GM19099 (cell line): ENCODE results near the gene PSKH1.

Experiments used
- POLR2A ChIP-seq: IDR thresholded peaks from 3 replicates; pipeline ENCODE4 v1.6.1; 2011; ENCODE audit warnings: low read depth; ENCODE audit not compliant: insufficient read length; ENCODE audit errors: extremely low read depth

PSKH1 gene

DNA sequence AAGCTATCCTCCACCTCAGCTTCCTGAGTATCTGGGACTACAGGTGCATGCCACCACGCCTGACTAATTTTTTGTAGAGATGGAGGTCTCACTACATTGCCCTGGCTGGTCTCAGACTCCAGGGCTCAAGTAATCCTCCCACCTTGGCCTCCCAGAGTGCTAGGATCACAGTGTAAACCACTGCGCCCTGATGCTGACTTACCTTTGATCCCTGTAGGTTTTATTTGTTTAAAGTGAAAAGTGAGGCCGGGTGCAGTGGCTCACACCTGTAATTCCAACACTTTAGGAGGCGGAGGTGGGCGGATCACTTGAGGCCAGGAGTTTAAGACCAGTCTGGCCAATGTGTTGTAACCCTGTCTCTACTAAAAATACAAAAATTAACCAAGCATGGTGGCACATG lies 8.7 kb downstream of the PSKH1 start:
- TF ChIP-seq POLR2A = no peak

DNA sequence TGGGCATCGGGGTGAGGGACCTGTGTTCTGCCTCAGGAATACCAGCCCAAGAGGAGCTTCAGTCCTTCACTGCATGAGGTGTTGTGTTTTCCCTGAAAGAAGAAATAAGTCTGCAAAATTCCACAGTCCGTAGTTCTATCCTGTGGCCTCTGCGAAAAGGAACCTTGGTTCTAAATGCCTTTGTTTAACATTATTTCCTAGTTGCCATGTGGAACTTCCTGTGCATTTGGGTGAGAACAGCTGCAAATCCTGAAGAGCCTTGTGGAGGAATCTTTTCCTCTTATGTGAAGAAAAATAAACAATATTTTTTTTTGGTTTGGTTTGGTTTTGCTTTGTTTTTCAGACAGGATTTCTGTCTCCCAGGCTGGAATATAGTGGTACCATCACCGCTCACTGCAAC lies 9.8 kb downstream of the PSKH1 start:
- no peak for TF ChIP-seq POLR2A

DNA sequence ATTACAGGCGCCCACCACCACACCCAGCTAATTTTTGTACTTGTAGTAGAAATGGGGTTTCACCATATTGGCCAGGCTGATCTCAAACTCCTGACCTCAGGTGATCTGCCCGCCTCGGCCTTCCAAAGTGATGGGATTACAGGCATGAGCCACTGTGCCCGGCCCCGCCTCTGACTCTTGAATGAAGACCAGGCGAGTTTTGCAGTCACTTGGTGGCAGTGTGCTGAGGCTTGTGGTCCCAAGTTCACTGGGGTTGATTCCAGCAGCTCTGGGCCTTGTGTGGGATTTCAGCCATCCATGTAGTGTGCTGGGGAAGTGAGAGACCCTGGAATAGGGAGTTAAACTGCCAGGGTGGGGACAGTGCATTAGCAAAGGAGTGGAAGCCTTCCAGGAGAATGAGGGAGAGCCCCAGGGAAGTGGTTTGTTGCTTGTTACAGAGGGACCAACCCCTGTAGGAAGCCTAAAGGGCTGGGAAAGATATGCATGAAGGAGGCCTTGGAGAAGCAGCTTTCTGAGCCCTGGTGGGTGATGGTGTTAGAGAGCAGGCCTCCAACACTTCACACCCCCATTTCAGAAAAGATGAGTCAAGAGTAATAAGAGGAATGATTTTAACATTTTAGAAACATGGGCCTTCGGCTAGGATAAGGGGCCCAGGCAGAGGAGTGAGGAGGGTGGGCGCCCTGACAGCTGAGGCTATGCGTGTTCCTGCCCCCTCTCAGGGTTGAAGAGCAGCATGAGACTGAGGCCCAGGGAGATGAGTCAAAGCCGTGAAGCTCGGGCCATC lies 14.5 kb downstream of the PSKH1 start:
- no peak for TF ChIP-seq POLR2A

DNA sequence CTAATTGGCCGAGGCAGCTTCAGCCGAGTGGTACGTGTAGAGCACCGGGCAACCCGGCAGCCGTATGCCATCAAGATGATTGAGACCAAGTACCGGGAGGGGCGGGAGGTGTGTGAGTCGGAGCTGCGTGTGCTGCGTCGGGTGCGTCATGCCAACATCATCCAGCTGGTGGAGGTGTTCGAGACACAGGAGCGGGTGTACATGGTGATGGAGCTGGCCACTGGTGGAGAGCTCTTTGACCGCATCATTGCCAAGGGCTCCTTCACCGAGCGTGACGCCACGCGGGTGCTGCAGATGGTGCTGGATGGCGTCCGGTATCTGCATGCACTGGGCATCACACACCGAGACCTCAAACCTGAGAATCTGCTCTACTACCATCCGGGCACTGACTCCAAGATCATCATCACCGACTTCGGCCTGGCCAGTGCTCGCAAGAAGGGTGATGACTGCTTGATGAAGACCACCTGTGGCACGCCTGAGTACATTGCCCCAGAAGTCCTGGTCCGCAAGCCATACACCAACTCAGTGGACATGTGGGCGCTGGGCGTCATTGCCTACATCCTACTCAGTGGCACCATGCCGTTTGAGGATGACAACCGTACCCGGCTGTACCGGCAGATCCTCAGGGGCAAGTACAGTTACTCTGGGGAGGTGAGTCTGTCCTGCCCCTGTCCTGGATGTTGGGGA lies 16.1 kb downstream of the PSKH1 start:
- TF ChIP-seq POLR2A = no peak

DNA sequence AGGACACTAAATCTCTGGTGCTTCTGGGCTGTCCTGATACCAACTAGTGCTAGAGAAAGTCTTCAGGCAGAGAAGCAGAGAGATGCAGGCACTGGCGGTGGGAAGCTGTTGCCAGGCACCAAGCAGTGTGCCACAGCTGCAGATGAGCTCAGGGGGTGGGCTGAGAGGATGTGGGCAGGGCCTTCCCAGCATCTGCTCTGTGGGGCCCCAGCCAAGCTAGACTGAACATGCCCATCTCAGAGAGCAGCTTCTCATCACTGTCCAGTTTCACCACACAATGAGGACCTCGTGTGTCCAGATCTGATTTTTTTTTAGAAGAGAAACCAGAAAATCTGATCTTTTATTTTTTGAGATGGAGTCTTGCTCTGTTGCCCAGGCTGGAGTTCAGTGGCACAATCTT lies 17.1 kb downstream of the PSKH1 start:
- no peak for TF ChIP-seq POLR2A

DNA sequence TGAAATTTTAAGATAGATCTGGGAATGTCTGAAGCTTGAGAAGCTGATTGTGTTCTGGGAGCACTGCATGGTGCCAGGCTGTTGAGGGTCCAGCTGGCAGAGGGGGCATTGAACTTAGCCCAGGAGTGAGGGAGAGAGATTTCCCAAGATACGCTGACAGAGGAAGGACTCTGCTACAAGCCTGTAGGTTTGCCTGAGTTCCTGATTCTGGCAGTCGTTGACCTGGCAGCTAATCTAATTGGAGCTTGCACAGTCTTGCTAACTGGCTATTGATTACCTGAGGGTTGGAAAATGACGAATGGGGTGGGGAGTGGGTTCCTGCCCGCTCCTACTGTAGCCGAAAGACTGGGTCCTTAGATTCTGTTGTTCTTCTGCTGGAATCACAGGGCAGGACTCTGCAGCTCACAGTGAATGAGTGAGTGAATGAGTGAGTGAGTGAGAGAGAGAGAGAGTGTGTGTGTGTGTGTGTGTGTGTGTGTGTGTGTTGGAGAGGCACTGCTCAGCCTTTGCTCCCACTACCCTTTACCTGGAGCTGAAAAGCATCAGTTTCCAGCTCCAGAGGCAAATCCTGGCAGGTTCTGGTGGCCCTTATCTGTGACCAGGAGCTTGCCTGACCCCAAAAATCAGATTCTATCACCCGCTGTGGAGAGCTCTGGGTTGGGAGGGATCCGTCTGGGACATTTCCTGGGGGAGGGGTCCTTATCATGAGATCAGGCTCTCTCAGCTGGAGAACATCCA lies 21.9 kb downstream of the PSKH1 start:
- TF ChIP-seq POLR2A = no peak

DNA sequence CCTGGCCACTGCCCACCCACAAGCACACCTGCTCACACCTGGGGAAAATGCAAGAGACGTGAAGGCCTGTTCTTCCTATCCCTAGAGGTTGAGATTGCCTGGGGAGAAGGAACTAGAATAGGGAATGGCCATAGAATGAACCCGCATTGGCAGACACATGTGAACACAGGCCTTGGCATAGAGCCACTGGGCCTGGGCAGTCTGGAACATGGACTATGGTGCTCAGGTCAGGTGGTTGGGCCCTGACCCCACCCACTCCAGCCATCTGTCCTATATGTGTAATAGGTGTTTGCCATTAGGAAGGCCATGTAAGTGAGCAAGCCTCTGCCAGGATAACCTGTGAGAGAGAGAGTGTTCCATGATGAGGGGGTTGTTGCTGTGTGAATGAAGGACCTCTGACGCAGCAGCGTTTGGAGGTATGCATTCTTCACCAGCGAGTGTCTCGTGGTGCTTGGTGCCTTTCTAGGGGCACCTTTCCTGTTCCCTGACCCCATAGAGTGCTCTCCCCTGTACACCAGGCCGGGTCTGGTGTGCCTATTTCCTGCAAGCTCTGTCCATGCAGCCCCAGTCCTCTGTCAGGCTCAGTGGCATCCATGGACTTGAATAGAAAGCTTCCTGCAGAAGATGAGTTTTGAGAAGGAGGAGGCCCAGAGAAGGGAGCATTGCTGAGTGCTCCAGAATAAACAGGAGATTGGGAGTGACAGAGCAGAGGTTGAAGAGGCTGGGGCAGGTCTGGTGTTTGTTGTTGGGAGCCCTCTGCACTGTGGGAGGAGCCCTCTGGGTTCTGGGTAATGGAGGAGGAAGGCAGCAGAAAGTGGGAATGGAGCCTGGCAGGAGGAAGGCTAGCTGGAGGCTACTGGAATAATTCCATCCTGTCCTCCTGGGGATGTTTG lies 23.0 kb downstream of the PSKH1 start:
- no peak for TF ChIP-seq POLR2A

DNA sequence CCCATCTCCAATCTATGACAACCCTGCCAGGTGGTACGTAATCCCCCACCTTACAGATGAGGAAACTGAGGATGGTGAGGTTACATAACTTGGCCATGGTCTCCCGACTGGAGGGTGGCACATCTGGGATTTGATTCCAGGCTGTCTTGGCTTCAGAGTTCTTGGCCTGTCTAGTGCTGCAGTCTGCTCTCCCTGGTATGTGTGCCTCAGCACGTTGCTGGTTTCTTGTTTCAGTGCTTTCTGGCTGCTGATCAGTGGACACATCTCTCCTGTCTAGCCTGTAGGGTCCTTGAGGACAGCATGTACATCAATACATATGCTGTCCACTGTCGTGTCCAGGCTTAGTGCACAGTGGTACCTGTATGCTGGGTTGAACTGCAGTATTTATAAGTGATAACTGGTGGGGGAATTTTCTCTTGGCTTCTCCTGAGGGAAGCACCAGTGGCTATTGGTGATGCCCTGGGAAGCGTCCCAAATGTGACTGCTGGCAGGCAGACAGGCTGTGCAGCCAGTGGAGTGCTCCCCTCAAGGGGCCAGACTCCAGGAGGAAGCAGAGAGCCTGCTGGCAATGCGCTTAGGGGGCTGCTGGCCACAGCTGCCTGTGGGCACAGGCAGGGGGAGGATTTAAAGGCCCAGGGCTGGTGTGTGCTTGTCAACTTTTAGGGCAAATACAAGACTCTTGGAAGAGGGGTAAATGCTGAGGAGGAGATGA lies 24.2 kb downstream of the PSKH1 start:
- no peak for TF ChIP-seq POLR2A

DNA sequence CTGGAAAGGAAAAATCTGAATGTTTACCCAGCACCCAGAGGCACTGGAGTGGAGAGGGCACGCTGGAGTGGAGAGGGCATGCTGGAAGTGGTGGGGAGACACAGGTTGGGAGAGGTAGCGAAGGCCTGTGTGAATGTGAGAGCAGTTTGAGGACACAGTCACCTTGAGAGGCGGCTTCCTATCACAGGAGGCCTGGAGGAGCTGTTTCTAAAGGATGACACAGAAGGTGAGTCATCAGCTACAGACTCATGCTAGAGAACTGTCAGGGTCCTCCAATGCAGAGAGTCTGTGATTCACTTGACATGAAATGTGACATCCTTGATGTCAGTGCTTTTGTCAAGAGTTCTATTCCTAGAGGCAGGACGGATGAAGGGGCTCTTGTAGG lies 24.8 kb downstream of the PSKH1 start:
- TF ChIP-seq POLR2A = no peak

DNA sequence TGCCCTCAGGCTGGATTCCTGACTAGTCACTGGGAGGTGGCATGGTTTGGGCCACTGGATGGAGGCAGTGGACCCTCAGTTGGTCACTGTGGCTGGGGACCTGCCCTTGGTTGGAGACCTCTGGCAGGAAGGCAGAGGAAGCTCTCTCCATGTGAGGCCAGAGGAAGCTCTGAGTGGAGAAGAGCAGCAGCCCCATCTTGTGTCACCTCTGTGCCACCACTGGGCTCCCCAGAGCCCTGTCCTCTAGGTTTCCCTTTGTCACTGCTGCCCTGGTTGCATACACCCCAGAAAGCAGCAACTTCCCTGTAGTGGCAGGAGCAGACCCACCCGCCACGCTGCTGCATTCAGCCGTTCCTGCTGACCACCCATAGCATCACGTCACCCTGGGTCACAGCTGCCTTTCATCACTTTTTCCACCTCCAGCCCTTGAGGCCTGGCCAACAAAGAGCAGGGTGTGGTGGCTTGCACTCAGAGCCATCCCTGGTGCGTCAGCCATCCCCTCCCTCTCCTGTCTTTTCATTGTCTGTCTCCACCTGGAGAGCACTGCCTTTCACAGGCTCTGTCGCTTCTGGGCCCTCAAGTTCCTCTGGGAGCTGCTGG lies 26.7 kb downstream of the PSKH1 start:
- no peak for TF ChIP-seq POLR2A

DNA sequence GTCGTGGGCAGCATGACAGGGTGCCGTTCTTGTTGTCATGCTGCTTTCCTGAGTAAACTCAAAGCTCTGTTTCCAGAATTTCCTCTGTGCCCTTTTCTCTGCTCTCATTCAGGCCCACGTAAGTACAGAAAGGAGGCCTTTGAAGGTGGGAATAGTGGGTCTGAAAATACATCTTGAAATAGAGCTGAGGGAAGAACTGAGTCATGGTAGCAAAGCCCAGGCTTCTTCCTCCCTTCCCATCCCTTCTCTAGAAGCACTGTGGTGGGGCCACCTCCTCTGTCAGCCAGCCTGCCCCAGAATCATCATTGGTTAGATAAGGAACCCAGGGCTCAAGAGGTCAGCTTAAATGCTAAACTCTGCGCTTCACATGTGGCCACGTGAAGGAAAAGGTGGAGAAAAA lies 29.2 kb downstream of the PSKH1 start:
- TF ChIP-seq POLR2A = no peak

DNA sequence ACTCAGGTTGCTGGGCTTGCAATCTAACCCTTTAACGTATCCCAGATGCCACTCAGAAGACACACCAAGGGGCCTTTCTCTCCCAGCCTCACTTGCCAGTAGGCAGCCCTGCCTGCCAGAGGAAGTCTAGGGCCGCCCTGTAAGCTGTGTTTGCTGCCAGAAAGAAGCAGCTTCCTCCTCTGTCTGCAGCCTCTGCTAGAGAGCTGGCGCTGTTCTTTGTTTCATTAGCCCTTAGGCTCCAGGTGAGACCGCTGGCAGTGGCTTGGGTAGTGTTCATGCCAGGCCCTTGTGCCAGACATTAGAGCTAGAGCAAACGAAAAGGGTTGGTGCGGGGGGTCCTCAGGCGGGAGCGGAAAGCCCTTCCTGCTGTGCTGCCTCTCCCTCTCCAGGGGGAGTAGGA lies 29.7 kb downstream of the PSKH1 start:
- no peak for TF ChIP-seq POLR2A

DNA sequence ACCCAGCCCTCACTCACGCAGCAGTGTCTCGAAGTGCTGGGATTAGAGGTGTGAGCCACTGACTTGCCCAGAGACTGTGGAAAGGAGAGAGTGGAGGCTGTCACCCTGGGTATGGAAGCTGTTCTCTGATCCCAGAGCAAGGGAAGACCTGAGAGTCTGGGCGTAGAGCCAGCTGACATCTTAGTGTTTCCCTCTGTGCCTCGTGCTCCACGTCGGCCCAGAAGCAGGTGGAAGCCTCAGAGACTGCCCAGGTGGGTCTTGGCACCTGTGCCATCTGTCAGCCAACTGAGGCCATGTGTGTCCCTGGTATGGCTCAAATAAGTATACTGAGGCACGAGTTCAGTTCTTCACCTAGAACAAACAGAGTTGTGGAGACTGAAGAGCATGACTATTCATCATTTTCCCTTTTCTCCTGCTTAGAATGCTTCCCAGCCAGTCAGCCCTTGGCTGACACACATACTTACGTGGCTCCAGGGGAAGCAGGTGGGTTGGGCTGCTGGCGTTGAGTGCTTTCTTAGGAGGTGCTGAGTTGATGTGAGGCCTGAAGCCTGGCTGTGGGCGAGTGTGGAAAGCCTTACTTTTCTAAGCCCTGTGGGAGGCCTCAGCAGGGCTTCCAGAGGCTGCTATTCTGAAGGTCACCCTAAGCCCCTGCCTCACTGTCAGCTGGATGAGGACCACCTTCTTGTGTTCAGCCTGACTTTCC lies 30.5 kb downstream of the PSKH1 start:
- TF ChIP-seq POLR2A = no peak

DNA sequence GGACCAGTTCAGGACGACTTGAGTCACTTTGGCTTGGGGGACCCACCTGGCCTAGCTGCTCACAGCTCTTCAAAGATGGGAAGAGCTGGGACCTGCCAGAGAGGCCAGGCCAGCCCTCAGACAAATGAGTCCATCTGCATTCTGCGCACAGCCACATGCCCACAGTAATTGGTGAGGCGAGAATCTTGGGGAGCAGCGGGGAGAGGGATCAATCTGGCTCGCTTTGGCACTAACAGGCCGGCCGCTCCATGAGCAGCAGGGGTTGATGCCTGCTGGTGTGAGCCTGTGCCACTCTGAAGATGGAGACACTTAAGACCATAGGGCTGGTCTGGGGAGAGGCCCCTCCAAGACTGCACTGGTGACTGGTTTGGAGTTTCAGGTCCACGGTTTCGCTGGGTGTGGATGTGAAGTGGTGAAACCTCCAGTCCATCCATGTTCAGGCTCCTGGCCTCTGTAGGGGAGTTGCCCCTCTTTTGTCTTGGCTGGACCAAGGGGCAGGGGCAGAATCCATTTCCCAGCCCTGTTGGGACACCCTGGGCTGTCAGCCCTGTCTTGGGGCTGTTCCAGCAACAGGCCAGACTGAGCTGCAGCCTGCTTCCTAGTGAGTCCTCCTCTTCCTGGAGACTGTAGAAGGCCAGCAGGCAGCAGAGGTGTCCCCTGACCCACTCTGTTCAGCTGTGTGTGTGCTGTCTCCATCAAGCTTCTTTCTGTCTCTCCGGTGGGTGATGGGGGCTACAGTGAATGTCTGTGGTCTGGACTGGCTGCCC lies 31.3 kb downstream of the PSKH1 start:
- TF ChIP-seq POLR2A = no peak
